DOHH2 (cell line): ENCODE measurements around the gene BCLAF3.

Experiments
- H3F3A ChIP-seq: fragments of 200-600 bp; sonication (generic), shearing (Covaris generic); 2 replicates; pipeline ENCODE4 v1.6.0; 2016; ENCODE audit warnings: antibody characterized with exemption, mild to moderate bottlenecking; ENCODE audit not compliant: control insufficient read depth, insufficient read depth
- H3K27ac ChIP-seq: fragments of 200-600 bp; sonication (generic); 2 replicates; pipeline ENCODE4 v1.5.1; 2014; ENCODE audit warnings: low read depth, mild to moderate bottlenecking, low read length, moderate library complexity
- H3K27me3 ChIP-seq: fragments of 200-600 bp; sonication (generic); 2 replicates; pipeline ENCODE4 v1.6.1; 2014; ENCODE audit warnings: mild to moderate bottlenecking, low read length, mixed read lengths; ENCODE audit not compliant: control insufficient read depth
- H3K36me3 ChIP-seq: fragments of 200-600 bp; sonication (generic); 2 replicates; pipeline ENCODE4 v1.6.1; 2014; ENCODE audit warnings: mild to moderate bottlenecking, low read length, moderate library complexity, mixed read lengths; ENCODE audit not compliant: control insufficient read depth
- H3K4me1 ChIP-seq: fragments of 200-600 bp; sonication (generic); 2 replicates; pipeline ENCODE4 v1.6.1; 2014; ENCODE audit warnings: mild to moderate bottlenecking, low read length, mixed read lengths; ENCODE audit not compliant: control insufficient read depth
- H3K4me2 ChIP-seq: fragments of 200-600 bp; sonication (generic); 2 replicates; pipeline ENCODE4 v1.6.0; 2014; ENCODE audit warnings: mild to moderate bottlenecking, low read length, moderate library complexity
- H3K4me3 ChIP-seq: fragments of 200-600 bp; sonication (generic); 2 replicates; pipeline ENCODE4 v1.5.1; 2014; ENCODE audit warnings: mild to moderate bottlenecking, low read length, mixed read lengths
- H3K79me2 ChIP-seq: fragments of 200-600 bp; sonication (generic); 2 replicates; pipeline ENCODE4 v1.6.1; 2014; ENCODE audit warnings: mild to moderate bottlenecking, low read length, mixed read lengths; ENCODE audit not compliant: control insufficient read depth
- H3K9me2 ChIP-seq: fragments of 200-600 bp; sonication (generic); replicated peaks from 2 replicates; pipeline ENCODE4 v1.6.1; 2014; ENCODE audit warnings: mild to moderate bottlenecking, low read length, mixed read lengths; ENCODE audit not compliant: control insufficient read depth
- H3K9me3 ChIP-seq: fragments of 200-600 bp; sonication (generic); 2 replicates; pipeline ENCODE4 v1.6.1; 2014; ENCODE audit warnings: antibody characterized with exemption, low read length, mixed read lengths; ENCODE audit not compliant: control insufficient read depth, insufficient read depth
- H4K20me1 ChIP-seq: fragments of 200-600 bp; sonication (generic); 2 replicates; pipeline ENCODE4 v1.6.0; 2014; ENCODE audit warnings: low read depth, mild to moderate bottlenecking, antibody characterized with exemption, low read length, moderate library complexity; ENCODE audit not compliant: control insufficient read depth, insufficient read depth
- EZH2phosphoT487 ChIP-seq: fragments of 200-600 bp; sonication (generic); IDR thresholded peaks from 2 replicates; pipeline ENCODE4 v1.6.1; 2017; ENCODE audit warnings: borderline replicate concordance, mild to moderate bottlenecking, antibody characterized with exemption, low read length, moderate library complexity, mixed read lengths
- TF ChIP-seq, protein P1 (sequence below): fragments of 200-600 bp; sonication (generic); IDR thresholded peaks from one replicate; pipeline ENCODE4 v1.5.1; 2014; ENCODE audit warnings: antibody characterized with exemption, mild to moderate bottlenecking, low read depth, low read length; ENCODE audit not compliant: poor library complexity, severe bottlenecking

The BCLAF3 gene

DNA sequence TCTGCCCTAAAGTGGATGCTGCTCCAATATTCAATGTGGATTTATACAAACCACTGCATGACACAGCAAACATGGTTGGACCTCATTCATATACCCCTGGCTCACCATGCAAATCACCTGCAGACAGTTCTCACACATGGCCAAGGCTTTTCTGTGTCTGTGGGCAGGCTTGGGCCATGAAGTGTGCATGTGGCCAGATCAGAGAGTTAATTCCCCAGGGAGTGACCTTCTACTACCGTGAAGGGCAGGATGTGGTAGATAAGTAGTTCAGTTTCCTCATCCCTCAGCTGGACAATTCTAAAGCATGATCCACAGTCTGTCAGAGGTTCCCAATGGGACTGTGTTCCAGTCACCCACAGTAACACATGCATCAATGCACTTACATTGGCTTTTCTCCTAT lies 24.6 kb upstream of the BCLAF3 start:
- H3F3A ChIP-seq, result no peaks in the 10 kb centered on the region
- no peak overlapping the region for H3K27ac ChIP-seq
- H3K4me2 ChIP-seq, result peak overlapping the region; percentile 16; the same call in 1 of the 2 replicates
- H3K9me2 ChIP-seq, result no peaks in the 10 kb centered on the region
- TF ChIP-seq, protein P1, sequence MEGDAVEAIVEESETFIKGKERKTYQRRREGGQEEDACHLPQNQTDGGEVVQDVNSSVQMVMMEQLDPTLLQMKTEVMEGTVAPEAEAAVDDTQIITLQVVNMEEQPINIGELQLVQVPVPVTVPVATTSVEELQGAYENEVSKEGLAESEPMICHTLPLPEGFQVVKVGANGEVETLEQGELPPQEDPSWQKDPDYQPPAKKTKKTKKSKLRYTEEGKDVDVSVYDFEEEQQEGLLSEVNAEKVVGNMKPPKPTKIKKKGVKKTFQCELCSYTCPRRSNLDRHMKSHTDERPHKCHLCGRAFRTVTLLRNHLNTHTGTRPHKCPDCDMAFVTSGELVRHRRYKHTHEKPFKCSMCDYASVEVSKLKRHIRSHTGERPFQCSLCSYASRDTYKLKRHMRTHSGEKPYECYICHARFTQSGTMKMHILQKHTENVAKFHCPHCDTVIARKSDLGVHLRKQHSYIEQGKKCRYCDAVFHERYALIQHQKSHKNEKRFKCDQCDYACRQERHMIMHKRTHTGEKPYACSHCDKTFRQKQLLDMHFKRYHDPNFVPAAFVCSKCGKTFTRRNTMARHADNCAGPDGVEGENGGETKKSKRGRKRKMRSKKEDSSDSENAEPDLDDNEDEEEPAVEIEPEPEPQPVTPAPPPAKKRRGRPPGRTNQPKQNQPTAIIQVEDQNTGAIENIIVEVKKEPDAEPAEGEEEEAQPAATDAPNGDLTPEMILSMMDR, result no peak
- TF ChIP-seq EZH2phosphoT487, result no peak
- H3K4me1 ChIP-seq, result peaks cover 12% of the 10 kb centered on the region
- H4K20me1 ChIP-seq, result no peaks in the 10 kb centered on the region
- H3K27me3 ChIP-seq, result no peaks in the 10 kb centered on the region
- no peaks in the 10 kb centered on the region for H3K36me3 ChIP-seq
- H3K4me3 ChIP-seq, result no peak overlapping the region
- H3K79me2 ChIP-seq, result no peaks in the 10 kb centered on the region
- H3K9me3 ChIP-seq, result no peaks in the 10 kb centered on the region

- Histone ChIP-seq H3K4me3 (no peak overlapping the region), H3K27ac (no peak overlapping the region), H3F3A (no peaks in the 10 kb centered on the region), H3K4me2 (no peak overlapping the region), H3K9me2 (no peaks in the 10 kb centered on the region), H3K27me3 (no peaks in the 10 kb centered on the region), H3K36me3 (no peaks in the 10 kb centered on the region), H3K79me2 (no peaks in the 10 kb centered on the region), H3K9me3 (no peaks in the 10 kb centered on the region), H4K20me1 (no peaks in the 10 kb centered on the region), H3K4me1 (peaks cover 12% of the 10 kb centered on the region)
- TF ChIP-seq EZH2phosphoT487, result no peak
- TF ChIP-seq, protein P1, result no peak
Observed at GRCh38 chrX:20011608-20012007, 20.7 kb upstream of the BCLAF3 start.

DNA sequence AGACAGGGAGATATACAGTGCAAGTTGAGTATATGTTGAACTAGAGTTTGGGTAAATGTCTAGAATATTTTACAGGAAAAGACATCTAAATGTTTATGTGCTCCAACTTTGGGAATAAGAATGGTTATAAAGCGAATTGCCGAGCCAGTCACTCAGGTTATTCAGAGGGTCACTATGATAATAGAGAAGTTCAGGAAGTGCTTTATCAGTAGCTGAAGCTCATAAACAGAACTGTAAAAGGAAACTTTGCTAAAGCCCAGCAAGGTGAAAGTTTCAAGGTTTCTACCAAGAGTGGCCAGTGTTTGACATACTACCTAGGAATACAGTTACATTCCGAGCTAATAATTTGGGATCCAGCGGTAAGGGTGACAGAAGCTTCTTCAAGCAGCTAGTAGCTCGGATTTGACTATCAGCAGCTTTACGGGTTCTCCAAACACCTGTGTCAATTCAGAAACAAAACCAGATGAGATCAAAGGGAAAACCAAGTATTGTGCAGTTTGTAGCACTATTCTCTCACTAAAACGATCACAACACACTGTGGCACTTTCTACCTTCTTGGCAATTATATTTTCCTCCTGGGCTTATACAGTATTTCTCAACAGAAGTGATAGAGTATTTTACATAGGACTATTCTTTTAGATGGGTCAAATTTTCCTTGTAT lies 17.2 kb upstream of the BCLAF3 start:
- Histone ChIP-seq H3K36me3 (no peaks in the 10 kb centered on the region), H3K79me2 (no peaks in the 10 kb centered on the region), H3K4me3 (no peak overlapping the region), H3K4me2 (no peak overlapping the region), H4K20me1 (no peaks in the 10 kb centered on the region), H3K9me2 (no peaks in the 10 kb centered on the region), H3K27ac (no peak overlapping the region), H3K9me3 (no peaks in the 10 kb centered on the region), H3F3A (no peaks in the 10 kb centered on the region), H3K4me1 (no peaks in the 10 kb centered on the region), H3K27me3 (no peaks in the 10 kb centered on the region)
- TF ChIP-seq EZH2phosphoT487, result no peak
- TF ChIP-seq, protein P1, result no peak
